Activated CD8-positive, alpha-beta memory T cell treated with anti-CD3 and anti-CD28 coated beads, Interleukin-2, amount 50 U/mL, for 1 hour (primary cell): ENCODE measurements around the gene EXOC4.
"Not testable (repeated sequence)": the region's sequence is repeated elsewhere in the genome, so short reads cannot be mapped to it uniquely, and the experiment has no call there.

Experiments
- DNase-seq: peaks from one replicate; pipeline ENCODE4 v3.0.0-alpha.2; 2020; ENCODE audit errors: extremely low read depth

Gene EXOC4

DNA sequence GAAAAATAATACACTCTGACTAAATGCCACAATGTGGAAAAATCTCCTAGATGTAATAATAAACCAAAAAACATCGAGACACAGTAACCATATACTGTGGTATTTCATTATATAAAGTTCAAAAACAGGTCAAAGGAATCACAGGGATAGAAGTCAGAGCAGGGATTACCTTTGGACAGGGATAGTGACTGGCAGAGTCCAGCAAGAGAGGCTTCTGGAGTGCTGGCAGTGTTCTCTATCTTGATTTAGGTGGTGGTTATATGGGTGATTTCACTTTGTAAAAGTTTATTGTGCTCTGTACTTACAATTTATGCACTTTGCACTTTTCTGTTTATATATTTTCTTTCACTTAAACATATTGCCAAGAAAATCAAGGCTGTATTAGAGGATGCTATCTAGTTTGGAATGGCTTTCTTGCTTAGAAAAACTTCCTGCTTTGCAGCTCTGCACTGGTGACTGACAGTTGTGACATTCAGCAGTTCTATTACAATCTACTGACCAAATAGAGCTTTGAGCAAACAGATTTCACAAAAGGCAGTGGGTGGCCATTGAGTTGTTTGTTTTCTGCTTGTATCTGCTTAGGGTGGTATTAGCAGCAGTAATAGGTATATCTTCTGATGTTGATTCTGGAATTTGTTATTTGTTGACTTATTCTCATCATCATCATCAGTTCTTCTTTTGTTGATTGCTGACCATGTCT is 610.6 kb downstream of the EXOC4 start:
- DNase-seq: no peak

DNA sequence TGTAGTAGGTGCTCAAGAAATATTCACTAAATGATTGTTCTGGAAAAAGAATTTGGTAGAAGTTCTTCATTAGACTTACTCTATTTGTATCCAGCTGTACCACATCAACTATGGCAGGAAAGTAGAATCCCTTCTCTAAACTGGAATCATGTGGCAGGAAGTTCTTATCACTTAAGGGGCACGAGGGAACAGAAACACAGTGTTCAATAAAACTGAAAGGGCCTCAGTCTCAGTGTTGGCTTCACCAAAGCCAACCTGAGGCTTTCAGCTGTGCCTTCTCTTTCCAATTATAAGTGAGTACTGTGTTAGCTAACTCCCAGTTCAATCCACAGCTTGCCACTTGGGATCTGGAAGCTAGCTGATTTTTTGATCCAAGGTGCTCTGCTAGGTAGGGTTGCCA is 616.7 kb downstream of the EXOC4 start:
- DNase-seq: no peak

DNA sequence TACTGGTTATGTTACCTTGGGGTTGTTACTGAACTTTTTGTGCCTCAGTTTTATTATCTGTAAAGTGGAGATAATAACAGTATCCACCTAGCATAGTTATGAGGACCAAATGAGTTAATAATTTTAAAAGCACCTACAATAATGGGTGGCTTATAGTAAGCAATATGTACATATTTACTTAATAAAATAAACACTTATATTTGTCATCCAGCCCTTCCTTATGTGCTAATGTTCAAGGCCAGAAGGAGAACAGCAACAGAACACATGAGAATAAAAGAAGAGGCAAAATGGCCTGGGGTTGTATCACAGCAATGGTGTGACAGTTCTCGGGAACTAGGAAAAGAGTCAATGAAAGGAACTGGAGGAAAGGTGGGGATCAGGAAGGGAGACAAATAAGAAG is 618.9 kb downstream of the EXOC4 start:
- DNase-seq: no peak

DNA sequence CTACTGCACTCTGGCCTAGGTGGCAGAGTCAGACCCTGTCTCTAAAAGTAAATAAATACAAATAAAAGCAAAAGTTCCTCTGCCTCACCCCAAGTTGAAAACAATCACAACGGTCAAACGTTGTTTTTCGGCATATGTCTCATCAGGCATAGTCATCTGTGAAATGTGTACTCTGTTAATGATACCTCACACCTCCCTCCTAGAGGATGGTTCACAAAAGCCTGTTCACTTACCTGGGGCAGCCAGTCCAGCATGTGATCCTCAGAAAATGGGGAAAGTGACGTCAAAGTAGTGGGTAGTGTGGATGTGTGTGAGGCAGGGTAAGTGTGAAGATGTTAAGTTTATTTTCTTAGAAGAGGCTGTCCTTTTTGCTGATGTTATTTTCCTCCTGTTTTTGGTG is 620.3 kb downstream of the EXOC4 start:
- no peak for DNase-seq

DNA sequence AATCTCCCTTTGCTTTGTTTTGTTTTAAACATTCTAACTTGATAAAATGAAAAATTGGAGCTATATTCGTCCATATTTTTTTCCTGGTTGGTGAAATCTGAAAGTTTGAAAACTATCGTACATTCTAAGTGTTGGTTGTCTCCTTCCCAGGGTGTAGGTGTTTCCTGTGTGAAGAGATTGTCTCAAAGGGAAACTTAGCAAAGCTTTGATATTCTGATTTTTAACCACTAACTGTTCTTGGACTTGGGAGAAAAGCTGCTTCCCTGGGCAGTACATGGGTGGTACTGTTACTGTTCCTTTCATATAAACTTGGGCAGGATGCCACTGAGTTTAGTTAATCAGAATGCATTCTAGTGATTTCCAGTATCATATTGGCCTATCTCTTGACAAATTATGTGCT is 620.8 kb downstream of the EXOC4 start:
- no peak for DNase-seq

DNA sequence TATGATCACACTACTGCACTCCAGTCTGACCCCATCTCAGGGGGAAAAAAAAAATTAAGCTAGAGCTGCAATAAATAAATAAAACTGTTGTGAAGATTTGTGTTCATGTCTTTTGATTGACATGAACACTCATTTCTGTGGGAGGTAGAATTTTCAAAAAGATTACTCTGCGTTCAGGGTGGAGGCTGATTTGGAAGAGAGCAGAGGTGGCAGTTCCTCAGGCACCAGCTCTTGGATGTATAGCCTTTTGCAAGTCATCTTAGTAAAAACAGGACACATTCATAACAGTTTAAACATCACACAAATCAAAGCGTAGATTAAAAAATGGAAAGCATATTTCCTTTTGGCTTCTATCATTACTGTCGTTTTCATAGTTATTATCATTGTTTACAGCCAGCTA is 630.7 kb downstream of the EXOC4 start:
- DNase-seq: no peak

DNA sequence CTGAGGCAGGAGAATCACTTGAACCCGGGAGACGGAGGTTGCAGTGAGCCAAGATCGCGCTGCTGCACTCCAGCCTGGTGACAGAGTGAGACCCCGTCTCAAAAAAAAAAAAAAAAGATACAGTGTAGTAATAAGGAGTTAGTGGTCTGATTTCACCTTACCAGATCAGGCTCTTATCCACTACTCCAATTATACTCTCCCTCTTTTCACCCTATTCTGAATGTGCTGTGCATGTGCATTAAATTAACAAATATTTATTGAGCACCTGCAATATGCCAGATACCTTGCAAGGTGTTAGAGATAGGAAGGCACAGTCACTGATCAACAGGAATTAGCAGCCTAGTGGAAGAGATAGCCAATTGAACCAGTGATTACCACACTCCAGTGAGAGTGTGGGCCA is 632.3 kb downstream of the EXOC4 start:
- no peak for DNase-seq

DNA sequence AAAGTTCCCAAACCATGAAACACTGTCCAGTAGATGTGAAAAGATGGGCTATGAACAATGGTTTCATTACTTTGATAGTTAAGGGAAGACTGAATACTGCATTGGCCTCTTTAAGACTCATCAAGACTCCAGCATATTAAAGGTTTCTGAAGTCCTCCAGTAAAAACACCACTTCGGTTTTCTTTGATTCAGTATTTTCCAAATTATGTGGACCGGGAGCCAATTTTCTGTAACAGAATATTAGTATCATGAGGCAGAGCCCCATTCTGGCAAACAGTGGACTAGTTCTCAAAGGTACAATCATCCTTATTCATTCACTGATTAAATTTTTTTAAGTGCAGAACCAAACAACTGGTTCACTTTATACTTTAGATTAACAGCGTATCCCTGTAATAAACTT is 633.2 kb downstream of the EXOC4 start:
- DNase-seq: no peak

DNA sequence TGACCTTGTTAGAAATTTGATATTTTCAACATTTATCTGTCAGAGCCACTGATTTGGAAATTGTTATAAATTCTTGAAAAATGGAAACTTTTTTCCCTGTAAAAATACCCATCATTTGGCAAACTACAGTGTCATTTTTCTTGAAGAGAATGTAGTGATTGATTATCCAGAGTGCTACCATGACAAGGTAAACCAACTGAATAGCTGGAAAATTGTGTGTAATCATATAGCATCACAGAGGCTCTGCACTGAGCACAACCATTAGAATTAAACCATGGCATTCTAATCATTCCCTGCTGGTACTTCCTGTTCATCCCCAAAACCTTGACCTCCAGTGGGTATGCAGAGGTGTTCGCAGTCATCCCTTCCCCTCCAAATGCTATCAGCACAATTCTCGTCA is 633.9 kb downstream of the EXOC4 start:
- DNase-seq: no peak

DNA sequence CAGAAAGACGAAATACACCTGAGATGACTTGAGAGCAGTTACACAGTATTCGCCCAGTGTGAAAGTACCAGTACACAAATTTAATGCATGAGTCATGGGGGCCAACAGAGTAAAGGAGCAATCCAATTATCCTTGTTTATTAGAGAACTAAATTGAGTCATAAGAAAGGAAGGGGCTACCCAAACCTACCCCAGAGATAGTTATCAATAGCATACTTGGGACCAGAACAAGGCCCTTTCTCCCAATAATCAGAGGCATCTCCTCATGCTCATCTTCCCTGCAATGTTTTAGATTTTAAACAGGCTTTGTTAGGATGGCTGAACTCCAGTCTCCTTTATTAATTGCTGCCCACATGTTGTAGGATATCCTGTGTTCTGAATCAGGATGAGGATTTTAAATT is 634.6 kb downstream of the EXOC4 start:
- DNase-seq: no peak

DNA sequence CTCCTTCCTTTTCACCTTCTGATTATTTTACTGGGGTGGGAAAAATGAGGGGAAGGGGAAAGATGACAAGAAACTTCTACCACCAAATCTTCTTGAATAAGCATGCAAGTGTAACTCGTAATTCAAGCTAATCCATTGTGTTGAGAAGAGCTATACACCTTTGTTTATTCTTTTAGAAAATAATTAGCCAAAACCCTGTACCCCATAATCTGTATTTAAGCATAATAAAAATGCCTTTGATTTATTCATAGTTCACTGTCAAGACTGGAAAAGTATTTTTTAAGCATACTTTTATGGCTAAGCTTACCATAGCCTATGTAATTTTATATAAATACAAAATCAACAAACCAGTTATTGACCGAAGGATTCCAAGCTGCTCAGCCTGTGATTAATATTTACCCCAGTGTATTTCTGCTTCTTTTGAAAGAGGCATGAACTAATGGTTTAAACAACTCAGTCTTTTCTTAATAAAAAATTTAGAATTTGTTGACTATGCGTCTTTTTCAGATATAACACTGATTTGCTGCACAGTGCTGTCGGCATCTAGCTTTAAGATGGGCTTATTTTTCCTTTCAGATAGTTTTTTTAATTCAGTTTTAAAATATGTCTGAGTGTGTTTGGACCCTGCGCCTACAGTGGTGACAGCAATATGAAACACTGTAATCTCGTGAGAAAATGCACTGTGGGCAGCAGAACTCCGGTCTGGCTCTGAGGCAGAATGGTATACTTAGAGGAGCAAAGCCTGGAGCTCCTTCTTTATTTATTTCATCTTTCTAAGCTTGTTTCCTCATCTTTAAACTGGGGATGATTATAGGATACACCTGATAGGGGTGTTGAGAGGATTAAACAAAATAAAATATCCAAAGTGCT is 635.4 kb downstream of the EXOC4 start:
- no peak for DNase-seq

DNA sequence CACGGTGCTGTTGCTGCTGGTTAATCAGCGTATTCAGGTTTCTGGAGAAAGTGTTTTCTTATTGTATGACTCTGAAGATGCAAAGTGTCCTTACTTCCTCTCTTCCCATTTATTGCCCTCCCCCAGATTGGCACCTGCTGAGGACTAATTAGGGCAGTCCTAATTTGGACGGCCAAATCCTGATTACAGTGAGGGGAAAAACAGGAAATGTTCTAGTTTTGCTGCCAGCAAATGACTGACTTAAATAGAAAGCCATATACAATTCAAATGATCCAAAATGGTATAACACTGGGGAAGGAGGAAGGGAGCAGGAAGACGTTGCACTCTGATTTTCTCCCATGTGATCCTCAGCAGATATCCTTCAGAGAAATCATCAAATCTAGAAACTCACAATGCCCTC is 651.9 kb downstream of the EXOC4 start:
- DNase-seq: no peak

DNA sequence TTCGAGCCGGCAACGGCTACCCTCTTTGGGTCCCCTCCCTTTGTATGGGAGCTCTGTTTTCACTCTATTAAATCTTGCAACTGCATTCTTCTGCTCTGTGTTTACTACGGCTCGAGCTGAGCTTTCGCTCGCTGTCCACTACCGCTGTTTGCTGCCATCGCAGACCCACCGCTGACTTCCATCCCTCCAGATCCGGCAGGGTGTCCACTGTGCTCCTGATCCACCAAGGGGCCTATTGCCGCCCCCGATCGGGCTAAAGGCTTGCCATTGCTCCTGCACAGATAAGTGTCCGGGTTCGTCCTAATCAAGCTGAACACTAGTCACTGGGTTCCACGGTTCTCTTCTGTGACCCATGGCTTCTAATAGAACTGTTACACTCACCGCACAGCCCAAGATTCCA is 653.7 kb downstream of the EXOC4 start:
- not testable (repeated sequence) for DNase-seq

DNA sequence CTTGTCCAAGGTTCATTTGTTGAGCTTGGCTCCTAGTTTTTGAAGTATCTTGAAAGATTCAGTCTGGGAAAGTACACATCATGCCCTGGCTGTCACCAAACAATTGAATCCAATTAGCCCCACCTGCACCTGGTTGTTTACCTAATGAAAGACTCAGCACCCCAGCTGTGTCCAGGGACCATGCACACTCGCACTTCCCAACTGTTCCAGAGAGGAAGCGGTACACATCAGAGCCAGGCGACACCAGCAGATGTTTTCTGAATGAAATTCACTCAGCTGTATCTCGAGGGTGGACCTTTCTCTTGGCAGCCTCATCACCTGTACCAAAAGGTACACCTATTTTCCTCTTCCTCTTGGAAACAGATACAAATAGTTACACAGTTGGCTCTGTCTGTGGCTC is 657.9 kb downstream of the EXOC4 start:
- DNase-seq: no peak

DNA sequence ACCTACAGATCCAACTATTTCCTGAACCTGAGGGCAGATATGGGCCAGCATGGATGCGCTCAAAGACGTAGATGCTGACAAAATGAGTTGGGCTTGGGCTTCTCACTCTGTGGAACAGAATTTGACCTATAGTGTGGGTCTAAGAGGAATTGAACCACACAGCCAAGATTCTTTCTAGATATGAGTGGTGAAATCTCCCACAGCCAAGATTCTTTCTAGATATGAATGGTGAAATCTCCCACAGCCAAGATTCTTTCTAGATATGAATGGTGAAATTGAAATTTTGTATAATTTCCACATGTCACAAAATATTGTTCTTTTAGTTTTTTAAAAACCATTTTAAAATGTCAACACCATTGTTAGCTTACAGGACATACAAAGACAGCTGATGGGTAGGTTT is 658.8 kb downstream of the EXOC4 start:
- no peak for DNase-seq

DNA sequence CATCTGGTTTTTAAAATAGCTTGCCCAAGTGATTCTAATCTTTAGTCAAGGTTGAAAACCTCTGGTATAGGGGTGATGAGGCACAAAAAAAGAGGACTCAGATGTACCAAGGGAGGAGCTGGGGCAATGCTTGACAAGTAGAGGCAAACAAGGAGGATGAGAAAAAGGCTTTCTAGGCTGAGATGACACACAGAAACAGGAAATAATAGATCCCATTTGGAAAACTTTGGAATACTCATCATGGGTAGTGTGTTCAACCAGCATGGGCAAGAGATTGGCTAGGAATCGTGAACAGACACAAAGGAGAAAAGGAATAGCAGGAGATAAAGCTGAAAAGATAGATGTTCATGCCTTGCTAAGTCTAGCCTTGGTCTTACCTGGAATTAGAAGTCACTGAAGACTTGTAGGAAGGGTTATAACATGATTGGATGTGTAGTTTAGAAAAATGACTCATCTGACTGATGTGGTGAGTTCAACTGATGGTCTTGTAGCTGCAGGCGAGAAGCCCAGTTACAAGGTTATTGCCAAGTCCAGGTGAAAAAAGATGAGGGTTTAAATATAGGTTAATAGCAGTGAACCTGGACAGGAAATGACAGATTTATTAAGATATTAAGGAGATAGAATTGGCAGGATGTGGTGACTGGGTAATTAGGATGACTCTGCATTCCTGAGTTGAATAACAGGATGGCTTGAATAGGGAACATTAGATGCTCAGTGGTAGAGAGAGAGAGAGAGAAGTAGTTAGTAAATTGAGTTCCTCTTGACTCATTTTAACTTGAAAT is 660.2 kb downstream of the EXOC4 start:
- no peak for DNase-seq

DNA sequence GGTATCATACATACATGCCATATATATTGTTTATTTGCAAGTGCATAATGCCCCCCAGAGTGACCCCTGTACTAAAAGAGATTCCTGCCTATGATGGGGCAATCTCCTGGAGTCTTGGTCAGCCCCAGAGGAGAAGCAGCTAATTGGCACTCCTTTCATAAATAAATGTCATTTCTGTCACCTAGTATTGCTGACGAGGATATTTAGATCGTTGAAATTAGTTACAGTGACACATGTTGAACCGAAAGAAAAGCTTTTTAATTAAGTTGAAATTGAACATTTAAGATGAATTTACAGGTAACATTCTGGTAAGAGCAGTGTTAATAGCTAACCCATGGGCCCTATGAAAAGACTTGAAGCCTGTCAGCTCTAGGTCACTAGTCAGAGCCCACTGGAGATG is 663.7 kb downstream of the EXOC4 start:
- no peak for DNase-seq

DNA sequence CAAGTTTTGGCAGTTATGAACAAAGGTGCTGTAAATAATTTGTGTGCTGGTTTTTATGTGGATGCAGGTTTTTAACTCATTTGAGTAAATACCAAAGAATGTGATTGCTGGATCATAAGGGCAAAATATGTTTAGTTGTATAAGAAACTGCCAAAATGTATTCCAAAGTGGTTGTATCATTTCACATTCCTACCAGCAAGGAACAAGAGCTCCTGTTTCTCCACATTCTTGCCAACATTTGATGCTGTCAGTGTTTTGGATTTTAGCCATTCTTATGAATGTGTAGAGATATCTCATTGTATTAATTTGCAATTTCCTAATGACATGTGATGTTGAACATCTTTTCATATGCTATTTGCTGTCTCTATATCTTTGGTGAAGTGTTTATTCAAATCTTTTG is 666.9 kb downstream of the EXOC4 start:
- no peak for DNase-seq

DNA sequence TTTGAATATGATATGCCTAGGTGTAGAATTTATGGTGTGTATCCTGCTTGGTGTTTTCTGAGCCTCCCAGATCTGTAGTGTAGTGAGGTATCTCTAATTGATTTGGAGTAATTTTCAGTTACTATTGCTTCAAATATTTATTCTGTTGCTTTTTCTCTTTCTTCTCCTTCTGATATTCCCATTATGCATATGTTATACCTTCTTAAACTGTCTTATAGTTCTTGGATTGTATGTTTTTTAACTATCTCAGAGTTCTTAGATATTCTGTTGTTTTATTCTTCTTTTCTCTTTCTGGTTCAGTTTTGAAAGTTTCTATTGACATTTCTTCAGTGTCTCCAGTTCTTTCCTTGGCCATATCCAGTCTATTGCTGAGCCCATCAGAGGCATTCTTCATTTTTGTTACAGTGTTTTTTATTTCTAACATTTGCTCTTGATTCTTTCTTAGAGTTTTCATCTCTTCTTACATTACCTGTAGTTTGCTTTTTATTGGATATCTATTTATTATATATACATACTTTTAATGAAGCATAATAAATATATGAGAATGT is 668.8 kb downstream of the EXOC4 start:
- DNase-seq: no peak

DNA sequence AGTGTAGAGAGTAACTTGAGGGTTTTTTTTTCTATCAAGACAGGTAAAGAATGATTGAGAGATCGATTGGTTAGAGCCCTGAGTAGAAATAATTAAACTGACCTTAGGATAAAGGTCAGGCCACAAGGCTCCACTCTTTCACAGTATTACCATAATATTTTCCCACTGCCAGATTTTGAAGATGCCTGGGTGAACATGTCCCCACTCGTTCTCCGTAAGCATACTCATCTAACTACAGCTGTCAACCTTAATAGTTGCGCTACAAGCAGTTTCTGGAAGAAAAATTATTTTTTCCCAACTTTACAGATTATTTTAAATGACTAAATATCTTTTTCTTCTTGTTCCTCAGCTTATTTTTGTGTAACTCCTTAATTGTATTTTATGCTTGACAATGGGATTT is 671.1 kb downstream of the EXOC4 start:
- DNase-seq: no peak

DNA sequence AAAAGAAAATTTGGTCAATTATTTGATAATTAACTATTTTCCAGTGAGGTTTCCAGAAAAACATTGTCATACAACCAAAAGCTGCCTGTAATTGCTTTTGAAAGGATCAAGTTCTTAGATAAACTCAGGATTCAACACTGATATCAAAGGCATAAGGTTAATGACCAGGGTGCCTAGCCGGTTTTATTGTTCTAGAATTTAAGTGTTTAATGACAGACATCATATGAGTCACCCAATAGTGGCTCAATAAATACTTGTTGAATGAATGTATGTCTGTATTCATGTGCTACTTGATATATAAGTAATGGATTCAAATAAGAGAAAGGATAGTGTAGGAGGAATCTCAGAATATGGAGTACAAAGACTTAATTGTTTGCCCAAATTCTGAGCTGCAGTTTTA is 678.2 kb downstream of the EXOC4 start:
- no peak for DNase-seq

DNA sequence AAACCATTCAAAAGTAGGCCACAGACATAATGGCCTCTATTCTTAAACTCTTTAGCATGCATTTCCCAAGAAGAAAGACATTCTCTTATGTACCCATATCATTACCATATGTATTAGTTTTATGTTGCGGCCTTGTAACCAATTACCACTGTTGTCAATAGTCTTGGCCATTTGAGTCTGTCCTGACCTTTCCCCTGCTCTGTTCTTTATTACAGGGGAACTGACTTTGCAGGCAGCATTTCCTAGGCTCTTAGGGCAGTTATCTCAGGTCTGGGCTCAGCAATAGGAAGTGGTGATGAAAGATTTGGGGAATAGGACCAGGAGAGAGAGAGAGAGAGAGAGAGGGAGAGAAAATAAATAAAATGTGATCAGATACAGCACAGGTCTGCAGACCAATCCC is 679.7 kb downstream of the EXOC4 start:
- DNase-seq: no peak
